GM12878 (cell line): Measurements from ENCODE around the gene ADAMTS16. TPM values are rescaled to one million over a fixed set of nuclear protein-coding genes. Genes with fewer than 3 reads are reported as not detected.

ENCODE experiments used
- ATAC-seq: fragments of 200-7000 bp; cut with Tn5 transposase; 3 replicates; pipeline ENCODE4 v1.9.1; 2020; ENCODE audit warnings: mild to moderate bottlenecking, moderate library complexity
- BruUV-seq: library from RNA; stranded (reverse); fragments of 400-500 nt; replicated peaks from 2 replicates; lab custom pipeline; 2021; lab: Mats Ljungman, UMichigan
- CTCF ChIA-PET: fragments of 300-600 bp; sonication (Branson Sonifier 250); formaldehyde crosslinking; extraction: SDS; loops from one replicate; lab custom pipeline; 2021; ENCODE audit warnings: inconsistent platforms; lab: Yijun Ruan, JAX
- POLR2A ChIA-PET: fragments of 350-600 bp; formaldehyde crosslinking; extraction: SDS; loops from one replicate; lab custom pipeline; 2021; ENCODE audit warnings: inconsistent platforms; lab: Charles Lee
- RAD21 ChIA-PET: fragments of 300-600 bp; sonication (Branson Sonifier 250); formaldehyde crosslinking; loops from one replicate; lab custom pipeline; 2023; ENCODE audit warnings: antibody characterized with exemption; ENCODE audit not compliant: unreplicated experiment; lab: Charles Lee
- SMC1A ChIA-PET: fragments of 300-600 bp; sonication (Branson Sonifier 250); formaldehyde crosslinking; loops from one replicate; lab custom pipeline; 2023; ENCODE audit not compliant: unreplicated experiment, uncharacterized antibody; lab: Charles Lee
- DNase-seq: peaks from one replicate; pipeline ENCODE4 v3.0.0-alpha.2; 2011; ENCODE audit warnings: low read depth, low spot score
- FAIRE-seq: peaks from 3 replicates; lab custom pipeline; 2011; peaks lifted over from hg19 to GRCh38; lab: Jason Lieb, UNC
- H2AFZ ChIP-seq: 2 replicates; pipeline ENCODE4 v1.6.0; 2011; ENCODE audit warnings: low read depth, low read length, control low read depth; ENCODE audit not compliant: control insufficient read depth
- H3K27ac ChIP-seq: 2 replicates; pipeline ENCODE4 v1.5.1; 2011; ENCODE audit warnings: control low read depth; ENCODE audit not compliant: control insufficient read depth, insufficient read depth
- H3K27me3 ChIP-seq, 2 experiments: replicated peaks in 1 of 2; 2 replicates each; pipeline versions ENCODE4 v1.6.0 to v1.6.1; 2011; ENCODE audit warnings: low read length in 1 of 2; ENCODE audit not compliant: control insufficient read depth in 2 of 2, insufficient read depth in 2 of 2
- H3K36me3 ChIP-seq, 2 experiments: 2 replicates each; pipeline ENCODE4 v1.5.1; 2011; ENCODE audit warnings: low read length in 1 of 2; ENCODE audit not compliant: control insufficient read depth in 2 of 2, insufficient read depth in 2 of 2
- H3K4me1 ChIP-seq: 2 replicates; pipeline ENCODE4 v1.6.1; 2011; ENCODE audit warnings: mild to moderate bottlenecking, low read length, moderate library complexity, mixed read lengths; ENCODE audit not compliant: control insufficient read depth, insufficient read depth
- H3K4me2 ChIP-seq: 2 replicates; pipeline ENCODE4 v1.6.0; 2011; ENCODE audit warnings: control low read depth; ENCODE audit not compliant: control insufficient read depth, insufficient read depth
- H3K4me3 ChIP-seq: fragments of 200-600 bp; sonication (generic); 2 replicates; pipeline ENCODE4 v1.5.1; 2016
- H3K79me2 ChIP-seq: 2 replicates; pipeline ENCODE4 v1.6.0; 2011; ENCODE audit warnings: low read length; ENCODE audit not compliant: control insufficient read depth, insufficient read depth
- H3K9ac ChIP-seq: 2 replicates; pipeline ENCODE4 v1.8.0; 2011; ENCODE audit warnings: low read length, control low read depth, mixed read lengths; ENCODE audit not compliant: control insufficient read depth, insufficient read depth
- H3K9me3 ChIP-seq: replicated peaks from 3 replicates; pipeline ENCODE4 v1.5.1; 2011; ENCODE audit warnings: mild to moderate bottlenecking, low read length; ENCODE audit not compliant: control insufficient read depth, insufficient read depth
- H4K20me1 ChIP-seq: 2 replicates; pipeline ENCODE4 v1.6.0; 2011; ENCODE audit not compliant: control insufficient read depth, insufficient read depth
- ATF7 ChIP-seq: fragments of 450-650 bp; IDR thresholded peaks from 2 replicates; pipeline ENCODE4 v1.6.1; 2016; ENCODE audit warnings: low read depth, mild to moderate bottlenecking
- BHLHE40 ChIP-seq, 2 experiments: fragments of 450-650 bp in 1 of 2; IDR thresholded peaks; 2 replicates each; pipeline ENCODE4 v1.6.1; 2011 to 2017; ENCODE audit warnings: low read depth in 2 of 2, borderline replicate concordance in 1 of 2, improper control_type of control experiment in 1 of 2, low read length in 1 of 2, mild to moderate bottlenecking in 1 of 2
- CBX5 ChIP-seq: sonication (generic); IDR thresholded peaks from 2 replicates; pipeline ENCODE4 v1.6.1; 2016; ENCODE audit warnings: low read depth, moderate library complexity, mild to moderate bottlenecking, inconsistent platforms
- CHD2 ChIP-seq: IDR thresholded peaks from 2 replicates; pipeline ENCODE4 v1.6.1; 2011; ENCODE audit warnings: low read depth, low read length, improper control_type of control experiment, borderline replicate concordance
- ETV6 ChIP-seq, 2 experiments: fragments of 450-650 bp in 1 of 2; IDR thresholded peaks in 1 of 2; conservative IDR thresholded peaks in 1 of 2; 2 replicates each; pipeline ENCODE4 v1.6.1; 2014; ENCODE audit warnings: antibody characterized with exemption in 1 of 2, borderline replicate concordance in 1 of 2, low read depth in 1 of 2, mild to moderate bottlenecking in 1 of 2, moderate library complexity in 1 of 2
- HDGF ChIP-seq: fragments of 450-650 bp; IDR thresholded peaks from 2 replicates; pipeline ENCODE4 v1.6.1; 2016; ENCODE audit warnings: antibody characterized with exemption
- KDM1A ChIP-seq: fragments of 200-600 bp; sonication (generic); IDR thresholded peaks from 2 replicates; pipeline ENCODE4 v1.6.1; 2016; ENCODE audit warnings: borderline replicate concordance
- MEF2A ChIP-seq: IDR thresholded peaks from 2 replicates; pipeline ENCODE4 v1.6.1; 2011; ENCODE audit warnings: low read depth, mild to moderate bottlenecking, low read length, moderate library complexity; ENCODE audit not compliant: insufficient read depth
- POLR2AphosphoS5 ChIP-seq: IDR thresholded peaks from 2 replicates; pipeline ENCODE4 v1.6.1; 2011; ENCODE audit warnings: mild to moderate bottlenecking, low read length, inconsistent platforms
- RAD21 ChIP-seq: IDR thresholded peaks from 2 replicates; pipeline ENCODE4 v1.6.1; 2011; ENCODE audit warnings: mild to moderate bottlenecking, low read depth, low read length, moderate library complexity; ENCODE audit not compliant: insufficient read depth
- SMARCA5 ChIP-seq: fragments of 450-650 bp; IDR thresholded peaks from 2 replicates; pipeline ENCODE4 v1.6.1; 2017; ENCODE audit warnings: mild to moderate bottlenecking
- STAT3 ChIP-seq: IDR thresholded peaks from 2 replicates; pipeline ENCODE4 v1.6.1; 2011; ENCODE audit warnings: low read depth, low read length, improper control_type of control experiment
- SUPT20H ChIP-seq: IDR thresholded peaks from 2 replicates; pipeline ENCODE4 v1.6.1; 2011; ENCODE audit warnings: low read depth, mild to moderate bottlenecking, low read length, moderate library complexity, borderline replicate concordance; ENCODE audit not compliant: control insufficient read depth
- SUZ12 ChIP-seq: fragments of 200-600 bp; sonication (generic); IDR thresholded peaks from one replicate; pipeline ENCODE4 v1.6.1; 2018; ENCODE audit warnings: antibody characterized with exemption, mild to moderate bottlenecking; ENCODE audit not compliant: unreplicated experiment
- WGBS: methylation state at CpG from one replicate; pipeline ENCODE4 v1.1.6; 2016; ENCODE audit warnings: low lambda C conversion rate; ENCODE audit not compliant: insufficient replicate concordance, insufficient coverage; ENCODE audit errors: missing lambda C conversion rate; 5-methylcytosine and 5-hydroxymethylcytosine counted together
- in situ Hi-C: fragments of 300-500 bp; cut with MboI; formaldehyde crosslinking; loops from 9 replicates; pipeline ENCODE4 v1.14.3; 2018; ENCODE audit warnings: mixed read lengths
- intact Hi-C: fragments of 100-400 bp; cut with micrococcal nuclease; formaldehyde crosslinking; loops from one replicate; pipeline ENCODE4 v1.14.2; 2022; ENCODE audit not compliant: unreplicated experiment
- polyA plus RNA-seq, 11 experiments: library from polyadenylated mRNA; depleted of rRNA in 4 of 11; unstranded in 6 of 11; stranded (reverse) in 5 of 11; fragments of >200 nt; fragmentation: Nextera tagmentation in 4 of 11; fragmentation: Illumina TruSeq in 1 of 11; extraction: Ambion mirVana in 4 of 11; extraction: Trizol in 1 of 11; gene quantifications; 1 replicate in 1 of 11; 2 replicates in 10 of 11; pipeline versions ENCODE4 v1.2.1 to v1.2.3, GENCODE V29; 2011 to 2016; ENCODE audit warnings: inconsistent platforms in 2 of 11, missing spikeins in 2 of 11, low read depth in 1 of 11
- total RNA-seq, 4 experiments: library from RNA; depleted of rRNA in 3 of 4; stranded (reverse); fragments of >200 nt in 3 of 4; fragmentation: Illumina TruSeq in 1 of 4; extraction: Trizol in 1 of 4; gene quantifications; 2 replicates each; pipeline versions ENCODE4 v1.2.1 to v1.2.3, GENCODE V29; 2013 to 2021
- TF ChIP-seq, protein P1 (sequence below): fragments of 450-650 bp; IDR thresholded peaks from 2 replicates; pipeline ENCODE4 v1.6.1; 2017; ENCODE audit warnings: low read depth, mild to moderate bottlenecking, moderate library complexity
- TF ChIP-seq, protein P2 (sequence below): fragments of 450-650 bp; formaldehyde crosslinking; IDR thresholded peaks from 2 replicates; pipeline ENCODE4 v1.4.0; 2022; ENCODE audit warnings: mild to moderate bottlenecking, moderate library complexity
- TF ChIP-seq, protein P3 (sequence below): IDR thresholded peaks from 2 replicates; pipeline ENCODE4 v1.6.1; 2012; ENCODE audit warnings: low read depth, low read length, improper control_type of control experiment

The ADAMTS16 gene
- total and polyA plus RNA-seq, 10 of the 15 experiments (the other 5 are each of a cell fraction or from before 2014, with no cell fraction given) = 0.04 TPM; not detected in 9

DNA sequence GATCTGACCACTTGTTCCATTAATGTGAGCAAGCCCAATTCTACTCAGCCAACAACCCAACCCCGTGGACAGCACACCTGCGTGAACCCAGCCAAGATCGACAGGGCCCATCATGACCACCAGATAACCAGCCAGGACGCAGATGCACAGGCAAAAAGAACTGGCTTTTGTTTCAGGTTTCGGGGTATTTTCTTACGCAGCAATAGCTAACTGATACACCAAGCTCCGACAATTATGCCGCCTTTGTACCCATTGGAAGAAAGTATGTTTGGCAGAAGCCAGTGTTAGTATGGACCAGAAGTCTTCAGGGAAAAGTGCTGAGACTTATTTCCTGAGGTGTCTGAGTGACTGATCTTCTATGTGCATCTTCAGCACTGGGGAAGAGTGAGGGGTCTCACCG is 6.0 kb upstream of the ADAMTS16 start:
- CTCF ChIA-PET = interaction anchor here (1.7 kb wide), 1 partner anchor 284 kb away, joined by 4 read pairs; no protein-coding TSS in a partner anchor
- no TSS peak for BruUV-seq
- TF ChIP-seq POLR2AphosphoS5 (no peak), HDGF (no peak), KDM1A (no peak), SUPT20H (no peak), BHLHE40 (IDR thresholded peaks at IDR 0.05; ENCODE audit: borderline replicate concordance in 1 of 2, low read depth in 2 of 2, low read length in 1 of 2) (no peak), MEF2A (no peak), SUZ12 (no peak), CHD2 (no peak), RAD21 (no peak), SMARCA5 (no peak), STAT3 (no peak), CBX5 (no peak), ETV6 (conservative IDR thresholded peaks at IDR 0.05 in 1 of 2, IDR thresholded peaks at IDR 0.05 in 1 of 2; ENCODE audit: borderline replicate concordance in 1 of 2, low read depth in 1 of 2) (no peak), ATF7 (no peak)
- TF ChIP-seq, protein P1, sequence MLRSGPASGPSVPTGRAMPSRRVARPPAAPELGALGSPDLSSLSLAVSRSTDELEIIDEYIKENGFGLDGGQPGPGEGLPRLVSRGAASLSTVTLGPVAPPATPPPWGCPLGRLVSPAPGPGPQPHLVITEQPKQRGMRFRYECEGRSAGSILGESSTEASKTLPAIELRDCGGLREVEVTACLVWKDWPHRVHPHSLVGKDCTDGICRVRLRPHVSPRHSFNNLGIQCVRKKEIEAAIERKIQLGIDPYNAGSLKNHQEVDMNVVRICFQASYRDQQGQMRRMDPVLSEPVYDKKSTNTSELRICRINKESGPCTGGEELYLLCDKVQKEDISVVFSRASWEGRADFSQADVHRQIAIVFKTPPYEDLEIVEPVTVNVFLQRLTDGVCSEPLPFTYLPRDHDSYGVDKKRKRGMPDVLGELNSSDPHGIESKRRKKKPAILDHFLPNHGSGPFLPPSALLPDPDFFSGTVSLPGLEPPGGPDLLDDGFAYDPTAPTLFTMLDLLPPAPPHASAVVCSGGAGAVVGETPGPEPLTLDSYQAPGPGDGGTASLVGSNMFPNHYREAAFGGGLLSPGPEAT = no peak
- TF ChIP-seq, protein P2, sequence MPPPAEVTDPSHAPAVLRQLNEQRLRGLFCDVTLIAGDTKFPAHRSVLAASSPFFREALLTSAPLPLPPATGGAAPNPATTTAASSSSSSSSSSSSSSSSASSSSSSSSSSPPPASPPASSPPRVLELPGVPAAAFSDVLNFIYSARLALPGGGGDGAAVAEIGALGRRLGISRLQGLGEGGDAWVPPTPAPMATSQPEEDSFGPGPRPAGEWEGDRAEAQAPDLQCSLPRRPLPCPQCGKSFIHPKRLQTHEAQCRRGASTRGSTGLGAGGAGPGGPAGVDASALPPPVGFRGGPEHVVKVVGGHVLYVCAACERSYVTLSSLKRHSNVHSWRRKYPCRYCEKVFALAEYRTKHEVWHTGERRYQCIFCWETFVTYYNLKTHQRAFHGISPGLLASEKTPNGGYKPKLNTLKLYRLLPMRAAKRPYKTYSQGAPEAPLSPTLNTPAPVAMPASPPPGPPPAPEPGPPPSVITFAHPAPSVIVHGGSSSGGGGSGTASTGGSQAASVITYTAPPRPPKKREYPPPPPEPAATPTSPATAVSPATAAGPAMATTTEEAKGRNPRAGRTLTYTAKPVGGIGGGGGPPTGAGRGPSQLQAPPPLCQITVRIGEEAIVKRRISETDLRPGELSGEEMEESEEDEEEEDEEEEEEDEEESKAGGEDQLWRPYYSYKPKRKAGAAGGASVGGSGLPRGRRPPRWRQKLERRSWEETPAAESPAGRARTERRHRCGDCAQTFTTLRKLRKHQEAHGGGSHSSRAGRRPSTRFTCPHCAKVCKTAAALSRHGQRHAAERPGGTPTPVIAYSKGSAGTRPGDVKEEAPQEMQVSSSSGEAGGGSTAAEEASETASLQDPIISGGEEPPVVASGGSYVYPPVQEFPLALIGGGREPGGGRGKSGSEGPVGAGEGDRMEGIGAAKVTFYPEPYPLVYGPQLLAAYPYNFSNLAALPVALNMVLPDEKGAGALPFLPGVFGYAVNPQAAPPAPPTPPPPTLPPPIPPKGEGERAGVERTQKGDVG = no peak
- TF ChIP-seq, protein P3, sequence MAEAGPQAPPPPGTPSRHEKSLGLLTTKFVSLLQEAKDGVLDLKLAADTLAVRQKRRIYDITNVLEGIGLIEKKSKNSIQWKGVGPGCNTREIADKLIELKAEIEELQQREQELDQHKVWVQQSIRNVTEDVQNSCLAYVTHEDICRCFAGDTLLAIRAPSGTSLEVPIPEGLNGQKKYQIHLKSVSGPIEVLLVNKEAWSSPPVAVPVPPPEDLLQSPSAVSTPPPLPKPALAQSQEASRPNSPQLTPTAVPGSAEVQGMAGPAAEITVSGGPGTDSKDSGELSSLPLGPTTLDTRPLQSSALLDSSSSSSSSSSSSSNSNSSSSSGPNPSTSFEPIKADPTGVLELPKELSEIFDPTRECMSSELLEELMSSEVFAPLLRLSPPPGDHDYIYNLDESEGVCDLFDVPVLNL = no peak

More for the DNA sequence above, 6.0 kb upstream of the ADAMTS16 start:
- ChIA-PET RAD21 (no interaction called here), POLR2A (no interaction called here), SMC1A (no interaction called here)
- Histone ChIP-seq H3K36me3 (no peaks in the 10 kb centered on the region), H4K20me1 (no peaks in the 10 kb centered on the region), H3K9ac (no peak overlapping the region), H3K27ac (no peak overlapping the region), H3K27me3 (no peaks in the 10 kb centered on the region), H3K4me3 (no peak overlapping the region), H3K79me2 (no peaks in the 10 kb centered on the region), H3K4me2 (no peak overlapping the region), H3K9me3 (no peaks in the 10 kb centered on the region; the same call in 2 of the 3 replicates), H2AFZ (no peak overlapping the region), H3K4me1 (no peaks in the 10 kb centered on the region)
- 80% methylated on average over 9 of the region's 9 CpGs for WGBS
- DNase-seq (no peak), FAIRE-seq (no peak), ATAC-seq (no peak)
- intact Hi-C loops (no loop called here), in situ Hi-C loops (no loop called here)
